Panc1 (cell line): Measurements from ENCODE around the gene ETFRF1.

Experiments used
- CTCF ChIP-seq: fragments of 450-650 bp; IDR thresholded peaks from 2 replicates; pipeline ENCODE4 v1.5.1; 2017; ENCODE audit warnings: mild to moderate bottlenecking
- POLR2AphosphoS5 ChIP-seq: IDR thresholded peaks from 2 replicates; pipeline ENCODE4 v1.6.1; 2012; ENCODE audit warnings: mild to moderate bottlenecking, low read depth, low read length, moderate library complexity
- SIN3A ChIP-seq: IDR thresholded peaks from 2 replicates; pipeline ENCODE4 v1.6.1; 2012; ENCODE audit warnings: low read depth, mild to moderate bottlenecking, low read length, moderate library complexity, borderline replicate concordance; ENCODE audit not compliant: insufficient read depth
- TCF7L2 ChIP-seq: IDR thresholded peaks from 2 replicates; pipeline ENCODE4 v1.6.1; 2011; ENCODE audit warnings: mild to moderate bottlenecking, low read depth, low read length, inconsistent platforms
- TF ChIP-seq, protein P1 (sequence below), 2 experiments: IDR thresholded peaks; 2 replicates each; pipeline ENCODE4 v1.6.1; 2011 to 2012; ENCODE audit warnings: low read depth in 2 of 2, control low read depth in 1 of 2, low read length in 1 of 2, mild to moderate bottlenecking in 1 of 2, moderate library complexity in 1 of 2; ENCODE audit not compliant: insufficient read depth in 1 of 2

- TF ChIP-seq CTCF (no peak), POLR2AphosphoS5 (no peak), TCF7L2 (no peak), SIN3A (no peak)
- TF ChIP-seq, protein P1, sequence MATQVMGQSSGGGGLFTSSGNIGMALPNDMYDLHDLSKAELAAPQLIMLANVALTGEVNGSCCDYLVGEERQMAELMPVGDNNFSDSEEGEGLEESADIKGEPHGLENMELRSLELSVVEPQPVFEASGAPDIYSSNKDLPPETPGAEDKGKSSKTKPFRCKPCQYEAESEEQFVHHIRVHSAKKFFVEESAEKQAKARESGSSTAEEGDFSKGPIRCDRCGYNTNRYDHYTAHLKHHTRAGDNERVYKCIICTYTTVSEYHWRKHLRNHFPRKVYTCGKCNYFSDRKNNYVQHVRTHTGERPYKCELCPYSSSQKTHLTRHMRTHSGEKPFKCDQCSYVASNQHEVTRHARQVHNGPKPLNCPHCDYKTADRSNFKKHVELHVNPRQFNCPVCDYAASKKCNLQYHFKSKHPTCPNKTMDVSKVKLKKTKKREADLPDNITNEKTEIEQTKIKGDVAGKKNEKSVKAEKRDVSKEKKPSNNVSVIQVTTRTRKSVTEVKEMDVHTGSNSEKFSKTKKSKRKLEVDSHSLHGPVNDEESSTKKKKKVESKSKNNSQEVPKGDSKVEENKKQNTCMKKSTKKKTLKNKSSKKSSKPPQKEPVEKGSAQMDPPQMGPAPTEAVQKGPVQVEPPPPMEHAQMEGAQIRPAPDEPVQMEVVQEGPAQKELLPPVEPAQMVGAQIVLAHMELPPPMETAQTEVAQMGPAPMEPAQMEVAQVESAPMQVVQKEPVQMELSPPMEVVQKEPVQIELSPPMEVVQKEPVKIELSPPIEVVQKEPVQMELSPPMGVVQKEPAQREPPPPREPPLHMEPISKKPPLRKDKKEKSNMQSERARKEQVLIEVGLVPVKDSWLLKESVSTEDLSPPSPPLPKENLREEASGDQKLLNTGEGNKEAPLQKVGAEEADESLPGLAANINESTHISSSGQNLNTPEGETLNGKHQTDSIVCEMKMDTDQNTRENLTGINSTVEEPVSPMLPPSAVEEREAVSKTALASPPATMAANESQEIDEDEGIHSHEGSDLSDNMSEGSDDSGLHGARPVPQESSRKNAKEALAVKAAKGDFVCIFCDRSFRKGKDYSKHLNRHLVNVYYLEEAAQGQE (IDR thresholded peaks at IDR 0.05; ENCODE audit: insufficient read depth in 1 of 2, low read depth in 2 of 2, low read length in 1 of 2), result no peak
These were observed 12.3 kb upstream of the ETFRF1 start for GRCh38 chr12:25182765-25183164.
